ENCODE results near the gene EIF4G3.
"Not testable (repeated sequence)": the region's sequence is repeated elsewhere in the genome, so short reads cannot be mapped to it uniquely, and the experiment has no call there.

Gene EIF4G3

DNA sequence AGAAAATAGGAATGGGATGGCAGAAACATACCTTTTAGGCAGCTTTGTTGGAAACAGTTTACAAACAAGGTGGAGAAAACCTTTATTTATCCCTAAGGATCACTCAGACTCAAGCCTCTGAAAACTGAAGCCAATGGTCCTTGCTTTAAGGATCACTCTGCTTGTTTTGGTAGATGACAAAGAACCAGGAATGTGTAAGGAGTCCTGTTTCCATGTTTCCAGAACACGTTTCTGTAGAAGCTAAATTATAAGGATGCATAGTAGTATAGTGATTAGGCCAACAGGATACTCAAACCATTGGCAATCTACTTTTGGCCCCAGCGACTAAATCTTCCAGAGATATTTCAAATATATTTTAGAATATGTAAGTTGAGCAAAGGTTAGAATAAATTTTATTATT lies 240.5 kb downstream of the EIF4G3 start:
- DNase-seq (ENCODE audit: low read depth): no peak

DNA sequence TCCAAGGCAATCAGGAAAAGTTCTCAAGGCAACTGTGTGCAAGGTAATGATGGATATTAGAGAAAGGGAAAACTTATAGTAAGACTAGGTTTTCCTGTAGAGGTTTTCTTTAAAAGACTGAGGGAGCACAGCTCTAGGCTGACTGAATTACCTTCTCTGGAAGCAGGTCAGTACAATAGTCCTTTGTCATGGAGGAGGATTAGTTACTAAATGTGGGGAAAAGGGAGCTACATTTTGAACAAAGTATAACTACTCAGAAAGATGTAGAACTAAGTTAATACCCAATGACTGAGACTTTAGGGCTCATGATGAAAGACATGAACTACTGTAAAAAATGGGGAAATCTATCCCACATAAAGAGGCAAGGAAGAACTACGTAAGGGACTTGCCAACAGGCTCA lies 241.0 kb downstream of the EIF4G3 start:
- DNase-seq (ENCODE audit: low read depth): no peak

GRCh38 chr1:20932437-20932977 lies 244.2 kb downstream of the EIF4G3 start:
- peak; percentile 15 for DNase-seq (ENCODE audit: low read depth)

- DNase-seq (ENCODE audit: low read depth): peak; percentile 5
These were observed 244.7 kb downstream of the EIF4G3 start for GRCh38 chr1:20931930-20932436.

- no peak for DNase-seq (ENCODE audit: low read depth)
These were observed 246.3 kb downstream of the EIF4G3 start for GRCh38 chr1:20930427-20930826.

GRCh38 chr1:20928146-20928545 lies 248.6 kb downstream of the EIF4G3 start:
- no peak for DNase-seq (ENCODE audit: low read depth)

- DNase-seq (ENCODE audit: low read depth): no peak
These were observed 255.4 kb downstream of the EIF4G3 start for GRCh38 chr1:20921285-20921684.

GRCh38 chr1:20913242-20913641 lies 263.5 kb downstream of the EIF4G3 start:
- DNase-seq (ENCODE audit: low read depth): no peak

DNA sequence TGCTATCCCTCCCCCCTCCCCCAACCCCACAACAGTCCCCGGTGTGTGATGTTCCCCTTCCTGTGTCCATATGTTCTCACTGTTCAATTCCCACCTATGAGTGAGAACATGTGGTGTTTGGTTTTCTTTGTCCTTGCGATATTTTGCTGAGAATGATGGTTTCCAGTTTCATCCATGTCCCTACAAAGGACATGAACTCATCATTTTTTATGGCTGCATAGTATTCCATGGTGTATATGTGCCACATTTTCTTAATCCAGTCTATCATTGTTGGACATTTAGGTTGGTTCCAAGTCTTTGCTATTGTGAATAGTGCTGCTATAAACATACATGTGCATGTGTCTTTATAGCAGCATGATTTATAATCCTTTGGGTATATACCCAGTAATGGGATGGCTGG lies 269.2 kb downstream of the EIF4G3 start:
- not testable (repeated sequence) for DNase-seq (ENCODE audit: low read depth)

- no peak for DNase-seq (ENCODE audit: low read depth)
These were observed 273.3 kb downstream of the EIF4G3 start for GRCh38 chr1:20903437-20903836.

- no peak for DNase-seq (ENCODE audit: low read depth)
These were observed 276.6 kb downstream of the EIF4G3 start for GRCh38 chr1:20900056-20900455.

DNA sequence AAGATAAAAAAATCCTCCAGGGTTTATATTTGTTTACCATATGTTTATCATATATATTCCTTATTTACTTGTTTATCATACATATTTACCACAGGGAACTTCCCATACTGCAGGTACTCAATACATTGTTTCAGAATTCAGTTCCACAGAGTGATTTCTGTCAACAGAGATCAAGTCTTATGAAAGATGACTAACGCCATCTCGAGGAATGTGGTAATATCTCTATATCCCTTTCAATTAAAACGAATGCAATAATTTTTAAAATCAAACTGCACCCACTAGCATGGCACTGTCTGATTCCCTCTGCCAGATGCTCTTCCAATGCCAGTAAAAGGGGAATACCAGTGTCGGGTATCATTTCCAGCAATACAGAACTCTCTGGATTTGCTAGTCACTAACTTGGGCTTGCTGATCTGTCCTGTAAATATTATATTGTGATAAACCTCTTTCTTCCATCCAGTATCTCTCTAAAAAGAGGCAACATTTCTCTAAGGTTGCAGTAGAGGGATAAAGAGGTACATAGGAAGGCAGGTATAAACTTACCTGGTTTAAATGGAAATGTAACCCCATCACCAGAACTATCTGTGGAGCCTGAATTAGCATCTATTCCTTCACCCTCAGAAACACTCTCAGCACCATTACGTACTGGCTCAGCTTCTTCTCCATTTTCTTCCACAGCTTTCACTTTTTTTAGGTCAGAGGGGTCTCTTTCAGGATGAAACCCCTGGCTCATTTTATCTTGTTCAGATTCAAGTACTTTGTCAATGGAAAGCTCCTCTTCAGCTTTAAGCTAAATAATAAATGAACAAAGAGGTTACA lies 277.3 kb downstream of the EIF4G3 start:
- no peak for DNase-seq (ENCODE audit: low read depth)

DNA sequence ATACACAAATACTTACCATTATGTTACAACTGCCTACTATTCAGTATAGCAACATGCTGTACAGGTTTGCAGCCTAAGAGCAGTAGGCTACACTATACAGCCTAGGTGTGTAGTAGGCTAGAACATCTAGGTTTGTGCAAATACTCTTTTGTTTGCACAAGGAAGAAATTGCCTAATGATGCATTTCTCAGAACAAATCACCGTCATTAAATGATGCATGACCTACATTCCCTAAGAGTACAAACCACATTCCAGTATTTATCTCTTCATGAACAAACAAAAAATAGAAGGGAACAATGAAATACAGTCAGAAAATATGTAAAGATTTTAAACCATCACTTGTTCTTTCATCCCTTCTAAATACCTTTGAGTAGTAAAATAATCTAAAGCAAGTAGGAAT lies 279.9 kb downstream of the EIF4G3 start:
- no peak for DNase-seq (ENCODE audit: low read depth)

GRCh38 chr1:20893931-20894330 lies 282.8 kb downstream of the EIF4G3 start:
- no peak for DNase-seq (ENCODE audit: low read depth)

GRCh38 chr1:20891091-20891490 lies 285.6 kb downstream of the EIF4G3 start:
- DNase-seq (ENCODE audit: low read depth): no peak

DNA sequence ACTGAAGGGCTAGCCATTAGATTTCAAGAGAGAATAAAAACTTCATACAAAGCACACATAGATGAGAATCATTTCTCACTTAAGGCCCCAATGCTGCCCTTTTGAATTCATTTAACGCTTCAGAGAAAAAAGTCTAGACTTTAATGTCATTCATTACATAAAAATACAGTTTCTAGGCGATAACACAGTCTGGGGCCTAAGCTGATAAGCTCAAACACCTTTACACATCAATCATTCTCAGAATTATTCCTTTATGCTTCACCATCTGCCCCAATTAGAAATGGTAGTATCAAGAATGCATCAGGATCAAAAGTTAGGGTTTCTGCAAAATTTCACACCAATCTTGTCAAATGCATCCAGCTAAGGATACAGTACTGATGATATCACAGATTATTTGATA lies 289.5 kb downstream of the EIF4G3 start:
- DNase-seq (ENCODE audit: low read depth): no peak

DNA sequence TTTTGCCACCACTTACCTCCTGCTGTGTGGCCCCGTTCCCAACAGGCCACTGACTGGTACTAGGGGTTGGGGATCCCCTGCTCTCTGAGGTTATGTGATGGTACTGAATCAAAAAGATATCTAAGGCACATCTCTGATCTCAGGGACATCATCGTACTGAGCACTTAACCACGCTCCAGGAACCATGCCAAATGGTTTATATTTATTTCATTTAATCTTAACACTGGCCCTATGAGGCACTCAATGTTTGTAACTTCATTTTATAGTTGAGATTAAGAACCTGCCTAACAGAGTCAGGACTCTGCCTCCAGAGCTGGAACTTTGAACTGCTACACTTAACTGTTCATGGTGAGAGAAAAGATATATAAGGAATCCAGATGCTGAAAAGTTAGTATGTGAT lies 291.6 kb downstream of the EIF4G3 start:
- no peak for DNase-seq (ENCODE audit: low read depth)

- DNase-seq (ENCODE audit: low read depth): no peak
These were observed 292.2 kb downstream of the EIF4G3 start for GRCh38 chr1:20884513-20884912.

GRCh38 chr1:20883766-20884165 lies 292.9 kb downstream of the EIF4G3 start:
- no peak for DNase-seq (ENCODE audit: low read depth)

GRCh38 chr1:20882837-20883236 lies 293.9 kb downstream of the EIF4G3 start:
- no peak for DNase-seq (ENCODE audit: low read depth)

DNA sequence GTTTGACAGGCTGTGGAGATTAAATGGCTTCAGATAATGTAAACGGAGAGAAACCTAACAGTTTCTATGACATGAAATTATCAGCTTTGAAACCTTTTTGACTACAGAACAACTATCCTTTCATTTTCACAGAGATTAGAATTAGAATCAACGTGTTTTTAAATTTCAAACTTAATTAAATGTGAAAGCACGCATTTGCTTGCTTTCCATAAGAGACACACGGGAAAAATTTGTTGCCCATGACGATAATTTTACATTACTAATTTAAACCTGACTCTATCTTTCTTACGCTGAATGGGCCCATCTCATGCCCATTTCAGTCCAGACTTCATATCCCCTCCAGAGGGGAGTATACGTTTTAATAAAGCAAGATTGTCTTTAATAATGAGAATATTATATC lies 297.9 kb downstream of the EIF4G3 start:
- no peak for DNase-seq (ENCODE audit: low read depth)

DNA sequence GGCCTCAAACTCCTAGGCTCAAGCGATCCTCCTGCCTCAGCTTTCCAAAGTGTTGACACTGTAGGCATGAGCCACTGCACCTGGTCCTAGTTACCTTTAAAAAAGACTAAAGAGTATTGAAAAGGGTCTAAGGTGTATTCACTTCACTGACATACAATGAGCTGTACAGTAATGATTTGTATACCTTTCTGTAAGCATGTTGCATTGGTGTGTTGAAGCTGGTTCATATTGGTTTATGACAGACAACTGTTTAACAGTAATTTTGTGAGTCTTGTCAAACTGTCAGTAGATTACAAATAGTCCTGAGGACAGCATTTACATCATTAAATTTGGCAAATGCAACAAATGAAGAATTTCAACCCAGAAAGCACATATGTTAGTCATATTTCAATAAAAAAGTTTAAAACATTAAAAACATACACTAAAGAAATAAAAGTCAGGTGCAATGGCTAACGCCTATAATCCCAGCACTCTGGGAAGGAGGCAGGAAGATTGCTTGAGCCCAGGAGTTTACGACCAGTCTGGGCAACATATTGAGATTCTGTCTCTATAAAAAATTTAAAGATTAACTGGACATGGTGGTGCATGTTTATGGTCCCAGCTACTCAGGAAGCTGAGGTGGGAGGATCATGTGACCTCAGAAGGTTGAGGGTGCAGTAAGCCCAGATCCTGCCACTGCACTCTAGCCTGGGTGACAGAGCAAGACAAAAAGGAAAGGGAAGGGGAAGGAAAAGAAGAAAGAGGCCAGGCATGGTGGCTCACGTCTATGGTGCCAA lies 301.3 kb downstream of the EIF4G3 start:
- no peak for DNase-seq (ENCODE audit: low read depth)

GRCh38 chr1:20873311-20873710 lies 303.4 kb downstream of the EIF4G3 start:
- no peak for DNase-seq (ENCODE audit: low read depth)
